Endothelial cell of umbilical vein (primary cell): Measurements from ENCODE around the gene DNAH10.

Experiments used
- CTCF ChIP-seq, 2 donors: IDR thresholded peaks; 1 replicate in 1 of 2; 2 replicates in 1 of 2; pipeline ENCODE4 v1.5.1; 2011; ENCODE audit warnings: low read length in 2 of 2, mild to moderate bottlenecking in 2 of 2, moderate library complexity in 2 of 2, control low read depth in 1 of 2, inconsistent platforms in 1 of 2, low read depth in 1 of 2; ENCODE audit not compliant: insufficient read depth in 1 of 2; ENCODE audit errors: extremely low read depth in 1 of 2
- EZH2 ChIP-seq: IDR thresholded peaks from 2 replicates; pipeline ENCODE4 v1.6.1; 2012; ENCODE audit warnings: borderline replicate concordance, low read depth, mild to moderate bottlenecking, moderate library complexity, low read length, inconsistent platforms; ENCODE audit not compliant: severe bottlenecking
- FOS ChIP-seq: IDR thresholded peaks from 2 replicates; pipeline ENCODE4 v1.6.1; 2011; ENCODE audit warnings: mild to moderate bottlenecking, low read length, moderate library complexity, borderline replicate concordance; ENCODE audit not compliant: insufficient read depth

- no peak for TF ChIP-seq CTCF (IDR thresholded peaks at IDR 0.05; ENCODE audit: extremely low read depth in 1 of 2, insufficient read depth in 1 of 2, low read depth in 1 of 2, low read length in 2 of 2)
- TF ChIP-seq FOS = no peak
- no peak for TF ChIP-seq EZH2
Observed at GRCh38 chr12:123900871-123901376, 138.8 kb downstream of the DNAH10 start.
